Hematopoietic multipotent progenitor cell treated with erythropoietin and hydrocortisone succinate and interleukin-3 and kit ligand, for 6 days (in vitro differentiated cells): ENCODE measurements around the gene PDPR.
"Not testable (repeated sequence)": the region's sequence is repeated elsewhere in the genome, so short reads cannot be mapped to it uniquely, and the experiment has no call there.

Experiments used
- DNase-seq: peaks from one replicate; pipeline ENCODE4 v3.0.0-alpha.2; 2015

The PDPR gene

GRCh38 chr16:70135796-70136195 is 21.7 kb downstream of the PDPR start:
- DNase-seq = not testable (repeated sequence)

GRCh38 chr16:70136595-70136994 is 22.5 kb downstream of the PDPR start:
- DNase-seq = not testable (repeated sequence)

DNA sequence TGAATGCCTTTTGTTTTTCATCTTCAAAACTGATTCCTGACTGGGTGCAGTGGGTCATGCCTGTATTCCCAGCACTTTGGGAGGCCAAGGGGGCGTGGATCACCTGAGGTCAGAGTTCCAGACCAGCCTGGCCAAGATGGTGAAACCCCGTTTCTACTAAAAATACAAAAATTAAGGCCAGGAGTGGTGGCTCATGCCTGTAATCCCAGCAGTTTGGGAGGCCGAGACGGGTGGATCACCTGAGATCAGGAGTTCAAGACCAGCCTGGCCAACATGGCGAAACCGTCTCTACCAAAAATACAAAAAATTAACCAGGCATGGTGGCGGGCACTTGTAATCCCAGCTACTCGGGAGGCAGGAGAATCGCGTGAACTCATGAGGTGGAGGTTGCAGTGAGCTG is 28.6 kb downstream of the PDPR start:
- DNase-seq = not testable (repeated sequence)

GRCh38 chr16:70143231-70143895 is 29.2 kb downstream of the PDPR start:
- not testable (repeated sequence) for DNase-seq

DNA sequence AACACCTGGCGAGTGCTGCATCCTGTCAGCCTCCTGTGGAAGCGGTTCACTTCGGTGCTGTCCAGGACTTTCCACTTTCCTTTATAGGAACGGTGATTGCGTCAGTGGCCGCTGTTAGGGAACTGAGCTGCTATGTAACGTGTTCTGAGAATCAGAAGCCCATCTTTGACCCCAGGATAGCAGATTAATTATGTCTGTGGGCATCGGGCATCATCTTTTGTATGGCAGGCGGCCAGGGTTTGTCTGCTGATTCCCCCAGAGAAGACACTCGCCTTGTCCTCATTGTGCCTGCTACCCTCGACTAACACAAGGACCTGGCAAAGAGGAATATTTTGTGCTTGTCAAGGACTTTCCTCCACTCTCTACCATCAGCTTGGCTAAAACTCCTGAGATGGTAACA is 33.7 kb downstream of the PDPR start:
- DNase-seq = not testable (repeated sequence)

- DNase-seq = not testable (repeated sequence)
Measured at GRCh38 chr16:70148453-70148852, 34.3 kb downstream of the PDPR start.

DNA sequence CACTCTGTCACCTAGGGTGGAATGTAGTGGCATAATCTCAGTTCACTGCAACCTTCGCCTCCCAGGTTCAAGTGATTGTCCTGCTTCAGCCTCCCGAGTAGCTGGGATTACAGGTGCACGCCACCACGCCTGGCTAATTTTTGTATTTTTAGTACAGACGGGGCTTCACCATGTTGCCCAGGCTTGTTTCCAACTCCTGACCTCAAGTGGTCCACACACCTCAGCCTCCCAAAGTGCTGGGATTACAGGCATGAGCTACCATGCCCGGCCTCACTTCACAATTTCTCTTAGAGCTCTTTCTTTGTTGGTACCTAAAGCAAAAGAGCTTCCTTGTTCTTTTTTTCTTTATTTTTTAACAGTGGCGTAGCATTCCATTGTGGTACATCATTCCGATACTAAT is 35.2 kb downstream of the PDPR start:
- not testable (repeated sequence) for DNase-seq

- DNase-seq = no peak
Measured at GRCh38 chr16:70151391-70151790, 37.3 kb downstream of the PDPR start.

DNA sequence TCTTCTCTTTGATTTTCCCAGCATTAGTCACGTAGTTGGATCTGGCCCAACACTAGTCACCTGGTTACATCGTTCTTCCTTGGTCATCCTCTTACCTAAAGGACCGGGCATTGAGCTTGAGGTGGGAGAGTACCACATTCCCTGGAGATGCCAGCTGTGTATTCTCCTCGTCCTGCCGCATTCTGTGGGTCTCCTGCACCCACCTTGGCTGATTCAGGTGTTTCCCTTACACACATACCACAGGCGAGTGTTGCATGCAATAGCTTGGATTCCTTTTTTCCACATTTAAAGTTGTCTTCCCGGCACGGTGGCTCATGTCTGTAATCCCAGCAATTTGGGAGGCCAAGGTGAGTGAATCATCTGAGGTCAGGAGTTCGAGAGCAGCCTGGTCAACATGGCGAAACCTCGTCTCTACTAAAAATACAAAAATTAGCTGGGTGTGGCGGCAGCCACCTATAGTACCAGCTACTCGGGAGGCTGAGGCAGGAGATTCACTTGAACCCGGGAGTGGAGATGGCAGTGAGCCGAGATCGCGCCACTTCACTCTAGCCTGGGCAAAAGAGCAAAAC is 37.9 kb downstream of the PDPR start:
- no peak for DNase-seq

GRCh38 chr16:70152578-70153302 is 38.6 kb downstream of the PDPR start:
- DNase-seq = no peak

DNA sequence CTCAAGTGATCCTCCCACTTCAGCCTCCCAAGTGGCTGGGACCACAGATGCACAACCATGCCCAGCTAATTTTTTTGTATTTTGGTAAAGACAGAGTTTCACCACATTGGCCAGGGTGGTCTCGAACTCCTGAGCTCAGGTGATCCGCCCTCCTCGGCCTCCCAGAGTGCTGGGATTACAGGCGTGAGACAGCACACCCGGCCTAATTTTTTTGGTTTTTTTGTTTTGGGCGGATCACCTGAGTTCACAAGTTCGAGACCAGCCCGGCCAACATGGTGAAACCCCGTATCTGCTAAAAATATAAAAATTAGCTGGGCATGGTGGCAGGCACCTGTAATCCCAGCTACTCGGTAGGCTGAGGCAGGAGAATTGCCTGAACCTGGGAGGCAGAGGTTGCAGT is 40.6 kb downstream of the PDPR start:
- not testable (repeated sequence) for DNase-seq

DNA sequence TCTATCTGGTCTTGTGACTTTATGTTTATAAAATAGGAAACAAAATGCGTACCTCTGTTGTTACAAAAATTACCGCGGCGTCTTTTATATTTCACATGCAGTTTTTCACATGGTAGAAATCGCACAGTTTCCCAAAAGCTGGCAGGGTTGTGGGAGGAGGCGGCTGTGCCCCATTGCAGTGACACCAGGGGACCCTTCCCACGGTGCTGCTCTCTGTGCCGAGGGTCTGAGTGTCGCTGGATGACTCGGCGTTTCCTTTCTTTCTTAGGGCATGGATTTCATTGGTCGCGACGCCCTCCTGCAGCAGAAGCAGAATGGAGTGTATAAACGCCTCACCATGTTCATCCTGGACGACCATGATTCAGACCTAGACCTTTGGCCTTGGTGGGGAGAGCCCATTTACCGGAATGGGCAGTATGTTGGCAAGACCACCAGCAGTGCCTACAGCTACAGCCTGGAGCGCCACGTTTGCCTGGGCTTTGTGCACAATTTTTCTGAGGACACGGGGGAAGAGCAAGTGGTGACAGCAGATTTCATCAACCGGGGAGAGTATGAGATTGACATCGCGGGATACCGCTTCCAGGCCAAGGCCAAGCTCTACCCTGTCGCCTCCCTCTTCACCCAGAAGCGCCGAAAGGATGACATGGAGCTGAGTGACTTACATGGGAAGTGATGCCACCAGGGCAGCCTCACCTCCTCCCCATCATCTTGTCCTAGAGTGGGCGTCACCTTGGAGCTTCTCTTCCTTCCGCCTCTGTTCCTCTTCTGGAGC is 42.3 kb downstream of the PDPR start:
- no peak for DNase-seq

DNA sequence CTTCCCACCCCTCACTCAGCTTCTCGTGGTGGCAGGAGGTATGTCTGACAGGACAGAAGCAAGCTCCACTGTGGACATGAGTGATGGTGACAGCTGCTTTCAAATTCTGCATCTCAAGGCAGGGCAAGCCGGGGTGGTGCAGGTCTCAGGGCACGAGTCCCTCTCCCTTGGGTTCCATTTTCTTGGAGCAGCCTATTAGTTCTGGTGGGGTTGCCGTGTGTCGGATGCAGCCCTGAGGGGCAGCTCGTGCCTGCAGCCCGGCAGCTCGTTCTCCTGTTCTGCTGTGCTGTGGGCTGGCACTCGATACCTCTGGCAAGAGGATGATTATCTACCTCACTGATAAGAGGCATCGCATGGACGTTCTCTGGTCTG is 43.0 kb downstream of the PDPR start:
- no peak for DNase-seq

DNA sequence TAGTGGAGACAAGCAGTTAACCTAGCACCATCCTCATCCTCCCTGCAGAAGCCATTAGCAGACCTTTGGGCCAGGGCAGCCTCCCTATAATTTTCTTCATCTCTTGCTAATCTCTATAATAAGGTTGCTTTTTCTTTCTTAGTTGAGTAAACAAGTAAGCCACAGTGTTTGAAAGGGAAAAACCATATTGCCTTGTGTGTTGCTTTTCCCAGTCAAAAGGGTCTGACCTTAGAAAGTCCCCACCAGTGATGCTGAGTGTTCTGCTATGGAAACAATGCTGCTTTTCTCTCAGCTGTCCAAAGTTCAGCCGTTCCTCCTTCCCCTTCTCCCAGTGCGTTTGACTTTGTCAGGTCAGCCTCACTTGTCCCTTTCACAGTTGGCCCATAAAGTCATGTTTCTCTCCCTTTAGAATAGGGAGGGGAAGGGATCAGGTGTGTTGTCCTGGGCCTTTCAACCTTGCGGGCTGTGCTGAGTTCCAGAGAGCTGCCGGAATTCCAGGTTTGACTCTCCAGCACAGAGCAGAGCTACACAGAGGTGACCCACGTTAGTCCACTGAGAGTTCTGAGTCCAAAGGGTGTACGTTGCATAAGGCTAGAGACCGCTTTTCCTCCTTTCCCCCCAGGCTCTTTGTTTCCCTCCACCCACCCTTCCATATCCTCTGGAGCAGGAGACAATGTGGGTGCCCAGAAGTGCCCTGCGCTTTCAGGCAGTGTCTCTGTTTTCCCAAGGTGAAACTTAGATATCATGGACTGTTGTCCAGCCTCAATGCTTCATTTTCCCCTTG is 43.5 kb downstream of the PDPR start:
- no peak for DNase-seq

DNA sequence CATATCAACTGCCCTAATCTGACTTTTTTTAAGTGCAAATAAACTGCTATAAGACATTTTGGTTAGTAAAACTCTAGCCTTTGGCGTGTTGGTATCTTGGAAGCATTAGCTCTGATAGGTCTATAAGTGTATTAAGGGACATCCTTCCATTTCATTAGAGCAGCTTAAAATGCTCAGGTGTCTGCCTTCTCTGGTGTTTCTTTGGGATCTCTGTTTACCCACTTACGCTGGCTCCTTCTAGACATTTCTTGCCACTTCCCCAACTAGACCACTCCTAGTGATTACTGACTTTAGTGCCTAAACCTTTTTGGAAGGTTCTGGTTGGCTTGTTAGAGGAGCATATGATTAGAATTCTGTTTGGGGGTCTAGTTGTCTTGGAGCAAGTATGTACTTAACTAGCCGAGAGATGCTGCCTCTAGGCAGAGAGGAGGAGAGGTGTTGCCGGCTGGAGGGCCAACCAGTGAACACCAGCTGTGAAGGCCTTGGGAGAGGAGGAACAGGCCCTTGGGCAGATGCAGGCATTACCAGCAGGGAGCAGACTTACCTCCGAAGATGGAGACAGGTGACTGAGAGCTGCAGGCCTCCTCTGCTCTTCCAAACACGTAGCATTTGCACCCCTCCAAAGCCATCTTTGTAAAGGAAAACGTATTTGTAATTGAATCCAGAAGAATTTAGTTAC is 44.3 kb downstream of the PDPR start:
- DNase-seq = no peak

GRCh38 chr16:70159355-70160348 is 45.5 kb downstream of the PDPR start:
- no peak for DNase-seq

GRCh38 chr16:70160388-70160787 is 46.3 kb downstream of the PDPR start:
- no peak for DNase-seq

- no peak for DNase-seq
Measured at GRCh38 chr16:70160821-70161220, 46.7 kb downstream of the PDPR start.

GRCh38 chr16:70161350-70161749 is 47.2 kb downstream of the PDPR start:
- DNase-seq = no peak

DNA sequence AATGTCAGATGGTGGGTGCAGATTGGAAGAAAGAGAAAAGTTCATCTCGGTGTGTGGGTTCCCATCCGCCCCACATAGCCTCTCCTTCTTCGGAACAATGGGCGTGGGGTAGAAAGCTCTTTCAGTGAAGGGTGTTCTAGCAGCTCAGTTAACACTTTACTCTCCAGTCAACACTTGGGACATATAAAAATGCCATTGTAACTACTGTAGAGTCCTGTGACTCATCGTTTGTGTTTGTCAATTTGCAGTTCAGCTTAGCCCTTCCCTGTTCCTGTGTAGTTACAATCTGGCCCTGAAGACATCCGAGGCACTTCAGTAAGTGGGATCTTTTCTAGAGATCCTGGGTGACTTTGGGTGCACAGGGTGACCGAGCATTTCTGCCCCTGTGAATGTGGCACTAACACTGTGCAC is 47.9 kb downstream of the PDPR start:
- no peak for DNase-seq

DNA sequence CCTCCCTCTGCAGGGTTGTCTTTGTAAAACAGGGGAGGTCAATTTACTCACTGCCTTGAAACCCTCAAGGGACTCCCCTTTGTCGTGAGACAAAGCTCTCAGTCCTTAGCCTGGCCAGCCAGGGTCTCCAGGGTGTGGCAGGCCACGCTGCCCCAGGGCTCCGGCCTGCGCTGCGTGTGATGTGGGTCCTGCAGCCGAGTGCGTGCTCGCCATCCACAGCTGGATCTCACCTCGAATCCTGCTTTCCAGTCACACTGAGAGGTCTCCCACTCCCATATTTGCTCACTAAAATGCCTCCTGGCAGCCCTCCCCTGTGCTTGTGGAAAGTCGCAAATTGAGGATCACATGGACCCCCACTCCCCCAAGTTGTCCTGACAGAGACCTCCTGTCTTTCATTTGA is 49.5 kb downstream of the PDPR start:
- no peak for DNase-seq
